ENCODE data around the gene HIF1AN.

The HIF1AN gene

DNA sequence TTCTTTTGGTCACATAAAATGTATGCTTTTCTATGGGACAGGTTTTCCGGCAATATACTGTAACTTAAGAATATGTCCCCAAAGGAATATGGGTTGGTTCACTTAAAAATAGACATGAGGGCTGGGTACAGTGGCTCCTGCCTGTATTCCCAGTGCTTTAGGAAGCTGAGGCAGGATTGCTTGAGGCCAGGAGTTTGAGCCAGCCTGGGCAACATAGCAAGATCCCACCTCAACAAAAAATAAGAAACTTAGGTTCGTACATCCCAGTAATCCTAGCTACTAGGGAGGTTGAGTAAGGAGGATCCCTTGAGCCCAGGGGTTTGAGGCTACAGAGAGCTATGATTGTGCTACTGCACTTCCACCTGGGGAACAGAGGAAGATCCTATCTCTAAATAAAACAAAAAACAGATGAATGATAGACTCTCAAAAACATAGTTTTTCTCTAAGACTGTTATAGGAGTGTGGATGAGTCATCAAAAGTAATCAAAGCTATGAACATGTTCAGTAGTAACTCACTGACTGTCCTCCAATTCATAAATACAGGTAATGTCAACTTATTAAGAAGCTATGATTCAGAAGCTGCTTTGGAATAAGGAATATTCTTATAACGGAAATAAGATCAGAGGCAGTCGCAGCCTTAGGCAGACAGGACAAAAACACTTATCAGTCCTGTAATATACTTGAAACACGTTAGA, 13.5 kb upstream of the HIF1AN start:
- no peak for DNase-seq

DNA sequence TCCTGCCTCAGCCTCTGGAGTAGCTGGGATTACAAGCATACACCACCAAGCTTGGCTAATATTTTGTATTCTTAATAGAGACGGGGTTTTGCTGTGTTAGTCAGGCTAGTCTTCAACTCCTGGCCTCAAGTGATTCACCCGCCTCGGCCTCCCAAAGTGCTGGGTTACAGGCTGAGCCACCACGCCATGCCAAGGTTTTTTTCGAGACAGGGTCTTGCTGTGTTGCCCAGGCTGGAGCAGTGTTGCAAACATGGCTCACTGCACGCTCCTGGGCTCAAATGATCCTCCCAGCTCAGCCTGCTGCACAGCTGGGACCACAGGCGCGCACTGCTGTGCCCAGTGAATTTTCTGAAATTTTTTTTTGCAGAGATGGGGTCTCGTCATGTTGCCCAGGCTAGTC, 12.8 kb upstream of the HIF1AN start:
- DNase-seq = no peak

DNA sequence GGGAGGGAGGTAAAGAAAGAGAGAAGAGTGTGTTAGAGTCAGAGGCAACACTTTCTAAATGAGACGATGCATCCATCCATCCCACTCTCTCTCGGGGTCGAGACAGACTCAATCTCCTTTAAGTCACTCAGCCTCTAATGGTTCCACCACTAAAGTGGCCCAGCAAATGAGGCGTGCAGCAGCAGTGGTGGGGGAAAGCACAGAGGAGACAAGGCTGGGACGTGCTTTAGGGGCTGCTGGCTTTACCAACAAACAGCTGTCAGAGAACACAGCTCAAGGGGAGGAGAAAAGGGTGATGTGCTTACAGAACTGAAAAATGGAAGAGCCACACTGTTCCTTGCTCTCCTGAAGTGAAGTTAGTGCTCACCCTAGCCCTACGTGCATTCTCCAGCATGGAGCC, 11.5 kb upstream of the HIF1AN start:
- no peak for DNase-seq

DNA sequence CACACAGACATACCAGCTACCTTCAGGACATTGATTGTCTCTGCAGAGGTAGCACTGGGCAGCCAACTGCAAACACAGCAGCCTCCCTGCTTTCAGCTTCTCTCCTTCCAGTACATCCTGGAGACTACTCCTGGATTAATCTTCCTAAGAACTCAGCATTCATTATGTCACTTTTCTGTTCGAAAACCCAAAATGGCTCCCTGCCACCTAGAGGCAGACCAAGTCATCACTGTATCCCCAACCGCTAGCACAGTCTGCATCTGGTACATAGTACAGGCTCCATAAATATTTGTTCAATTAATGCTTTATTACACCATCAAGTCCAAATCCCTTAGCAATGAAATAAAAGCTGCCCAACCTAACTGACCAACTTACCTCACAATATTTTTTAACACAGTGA, 11.1 kb upstream of the HIF1AN start:
- DNase-seq = no peak

DNA sequence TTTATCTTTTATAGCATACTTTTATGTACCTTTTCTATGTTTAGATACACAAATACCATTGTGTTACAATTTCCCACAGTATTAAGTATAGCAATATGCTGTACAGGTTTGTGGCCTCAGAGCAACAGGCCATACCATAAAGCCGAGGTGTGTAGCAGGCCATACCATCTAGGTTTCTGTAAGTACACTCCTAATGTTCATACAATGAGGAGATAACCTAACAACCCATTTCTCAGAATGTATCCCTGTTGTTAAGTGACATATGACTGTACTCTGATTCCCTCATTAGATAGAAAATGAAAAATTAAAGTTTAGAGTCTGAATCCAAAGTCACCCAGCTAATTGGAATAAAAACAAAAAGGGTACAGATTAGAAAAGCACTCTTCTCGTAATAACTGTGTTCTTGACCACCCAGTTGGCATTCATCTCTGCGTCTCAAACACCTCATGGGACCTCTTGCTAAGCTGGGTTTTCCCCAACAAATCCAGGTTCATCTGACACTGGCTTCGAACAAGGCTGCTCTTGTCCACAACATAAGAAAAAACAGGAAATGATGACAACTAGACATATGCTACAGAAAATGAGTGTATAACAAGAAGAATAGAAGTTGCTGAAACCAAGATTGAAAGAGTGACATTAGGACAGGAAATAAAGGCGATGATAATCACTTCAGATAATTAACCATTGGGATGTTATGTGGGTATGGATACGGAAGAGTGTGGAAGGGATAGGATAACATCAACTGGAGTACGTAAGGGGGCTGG, 7.4 kb upstream of the HIF1AN start:
- DNase-seq = no peak

DNA sequence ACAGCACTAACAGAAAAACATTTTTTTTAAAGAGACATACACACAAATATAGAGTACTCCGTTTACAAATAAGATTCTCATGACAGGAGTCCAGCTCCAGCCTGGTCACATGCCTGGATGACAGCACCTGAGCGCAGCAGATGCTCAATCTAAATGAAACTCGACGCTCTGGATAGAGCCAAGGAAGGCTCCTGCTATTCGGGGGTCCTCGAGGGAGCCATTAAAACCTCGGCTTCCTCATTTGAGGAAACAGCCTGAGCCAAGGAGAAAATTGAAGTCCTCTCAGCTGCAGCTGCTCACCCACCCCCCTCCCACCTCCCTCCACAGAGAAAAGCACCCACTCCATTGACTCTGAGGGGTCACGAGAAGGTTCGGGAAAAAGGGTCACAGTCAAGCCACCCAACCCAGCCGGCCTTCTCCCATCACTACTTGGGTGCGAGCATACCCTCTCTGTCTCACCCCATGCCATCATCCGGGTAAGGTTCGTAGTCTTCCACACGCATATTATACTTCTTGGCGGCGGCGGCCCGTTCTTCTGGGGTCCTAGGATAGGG, 6.7 kb upstream of the HIF1AN start:
- DNase-seq = no peak

DNA sequence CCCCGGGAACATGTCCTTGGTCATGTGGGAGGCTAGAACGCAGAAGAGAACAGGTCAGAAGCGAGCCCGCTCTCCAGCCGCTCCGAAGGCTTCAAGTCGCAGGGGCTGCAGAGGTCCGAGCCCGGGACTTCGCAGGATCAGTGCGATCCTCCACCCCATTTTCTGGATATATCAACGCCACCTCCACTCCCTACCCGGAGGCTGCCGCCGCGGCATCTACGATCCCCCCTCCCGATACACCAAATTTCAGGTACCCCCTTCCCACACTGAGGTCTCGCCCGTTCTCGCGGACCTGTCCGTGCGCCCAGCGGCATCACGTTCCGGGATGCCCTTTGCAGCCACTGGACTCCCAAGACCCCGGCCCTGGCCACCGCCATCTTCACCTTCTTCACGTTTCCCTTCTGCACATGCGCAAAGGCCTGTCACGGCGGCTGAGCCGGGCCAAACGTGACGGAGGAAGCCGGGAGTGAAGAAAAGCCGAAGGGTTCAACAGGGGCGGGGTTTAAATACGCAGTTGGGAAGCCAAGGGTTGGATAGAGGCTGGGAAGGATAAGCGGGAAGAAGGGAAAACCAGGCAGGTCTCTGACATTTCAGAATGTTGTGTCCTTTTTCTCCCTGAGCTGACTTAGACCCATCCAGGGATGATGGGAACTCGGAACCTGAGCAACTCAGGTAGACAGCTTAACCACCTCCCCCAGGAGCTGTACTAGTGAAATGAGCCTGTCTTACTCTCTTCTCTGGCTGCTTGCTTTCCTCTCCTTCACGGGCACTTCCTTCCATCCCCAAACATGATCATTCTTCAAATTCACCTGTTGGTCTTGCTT, 6.1 kb upstream of the HIF1AN start, which contains the start of gene NDUFB8:
TSS of gene NDUFB8 (minus strand) at position 397 of the 824 bp plus-strand sequence. CDS start at position 377, 20 bp downstream.
- peak; percentile 80 for DNase-seq

DNA sequence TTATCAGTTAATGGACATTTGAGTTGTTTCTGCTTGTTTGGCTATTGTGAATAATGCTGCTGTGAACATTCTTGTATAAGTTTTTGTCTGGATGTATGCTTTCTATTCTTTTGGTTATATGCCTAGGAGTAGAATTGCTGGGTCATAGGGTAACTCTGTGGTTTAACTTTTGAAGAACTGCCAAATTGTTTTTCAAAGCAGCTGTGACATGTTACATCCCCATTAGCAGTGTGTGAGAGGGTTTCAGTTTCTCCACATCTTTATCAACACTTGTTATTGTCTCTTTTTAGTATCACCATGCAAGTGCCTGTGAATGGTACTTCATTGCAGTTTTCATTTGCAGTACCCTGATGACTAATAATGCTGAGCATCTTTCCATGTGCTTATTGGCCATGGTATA, 4.0 kb upstream of the HIF1AN start:
- DNase-seq = no peak

DNA sequence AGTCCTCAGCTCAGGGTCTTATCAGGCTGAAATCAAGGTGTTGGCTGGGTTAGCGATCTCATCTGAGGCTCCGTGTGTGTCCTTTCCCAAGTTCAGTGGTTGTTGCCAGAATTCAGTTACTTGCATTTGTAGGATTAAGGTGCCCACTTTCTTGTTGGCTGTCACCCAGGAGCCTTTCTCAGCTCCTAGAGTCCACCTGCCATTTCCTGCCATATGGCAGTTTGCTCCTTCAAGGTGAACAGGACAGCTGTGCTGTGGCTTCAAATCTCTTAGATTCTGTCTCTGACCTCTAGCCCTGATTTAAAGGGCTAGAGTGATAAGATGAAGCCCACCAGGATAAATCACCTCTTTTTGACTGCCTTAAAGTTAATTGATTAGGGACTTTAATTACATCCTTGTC, 1.0 kb upstream of the HIF1AN start:
- DNase-seq = no peak

DNA sequence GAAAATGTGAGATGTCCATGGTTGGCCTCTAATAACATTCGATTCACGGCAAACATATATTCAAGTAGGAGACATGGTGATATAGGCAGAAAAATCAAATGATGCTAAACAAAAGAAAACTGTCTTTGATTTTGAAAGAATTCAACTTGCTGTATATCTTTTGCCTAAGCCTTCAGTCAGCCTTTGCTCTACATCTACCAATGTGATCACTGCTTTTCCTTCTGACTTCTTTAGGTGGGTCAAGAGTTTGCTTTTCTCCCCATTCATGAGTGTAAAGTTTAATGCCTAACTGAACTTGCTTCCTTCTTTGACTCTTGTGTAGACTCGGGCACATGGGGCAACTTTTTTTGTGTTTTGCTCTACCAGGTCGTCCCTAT, 417 bp upstream of the HIF1AN start:
- DNase-seq = no peak

DNA sequence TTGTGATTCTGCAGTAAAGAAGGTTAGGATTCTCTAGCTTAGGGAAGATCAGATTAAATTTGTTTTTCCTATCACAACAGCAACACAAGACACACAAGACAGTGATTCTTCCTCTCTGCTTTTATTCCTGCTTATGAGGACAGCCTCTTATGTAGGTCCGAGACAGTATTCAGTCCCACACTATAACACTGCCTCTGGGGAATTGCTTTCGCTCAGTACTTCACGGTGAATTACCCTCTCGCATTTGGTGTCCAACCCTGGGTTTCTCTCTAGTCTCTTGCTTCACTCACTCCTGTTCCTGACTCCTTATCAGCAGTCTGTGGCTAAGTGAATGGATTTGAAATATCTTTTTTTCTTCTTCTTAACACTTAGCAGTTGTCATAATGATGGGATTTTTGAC, 1.7 kb downstream of the HIF1AN start:
- DNase-seq = no peak

DNA sequence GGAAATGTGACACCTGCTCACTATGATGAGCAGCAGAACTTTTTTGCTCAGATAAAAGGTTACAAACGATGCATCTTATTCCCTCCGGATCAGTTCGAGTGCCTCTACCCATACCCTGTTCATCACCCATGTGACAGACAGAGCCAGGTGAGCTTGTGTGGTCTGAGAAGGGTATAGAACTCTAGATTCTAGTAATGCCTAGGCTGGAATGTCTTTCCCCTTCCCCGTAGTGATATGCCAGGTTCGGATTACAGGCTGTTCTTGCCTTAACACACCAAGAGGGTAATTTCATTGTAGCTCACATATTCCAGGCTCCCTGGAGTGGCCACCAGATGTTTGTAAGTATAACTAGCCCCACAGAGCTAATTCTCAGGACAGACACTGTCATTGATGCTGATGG, 9.2 kb downstream of the HIF1AN start:
- no peak for DNase-seq

DNA sequence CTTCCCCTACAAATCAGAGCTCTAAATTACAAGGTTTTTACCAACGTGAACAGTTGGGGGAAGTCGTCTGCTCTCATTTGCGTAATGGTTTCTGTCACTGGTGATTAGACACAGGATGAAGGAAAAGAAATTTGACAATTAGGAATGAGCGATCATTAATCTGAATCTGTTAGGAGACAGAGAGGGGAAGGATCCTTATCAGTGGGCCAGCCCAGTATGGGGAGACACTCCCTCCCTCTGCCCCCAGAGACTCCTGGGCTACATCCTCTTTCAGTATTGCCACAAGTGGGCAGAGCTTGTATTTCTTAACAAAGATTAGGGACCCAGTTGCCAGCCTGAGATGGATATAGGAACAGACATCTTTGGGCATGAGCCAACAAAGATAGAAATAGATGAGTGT, 15.5 kb downstream of the HIF1AN start:
- DNase-seq = no peak

DNA sequence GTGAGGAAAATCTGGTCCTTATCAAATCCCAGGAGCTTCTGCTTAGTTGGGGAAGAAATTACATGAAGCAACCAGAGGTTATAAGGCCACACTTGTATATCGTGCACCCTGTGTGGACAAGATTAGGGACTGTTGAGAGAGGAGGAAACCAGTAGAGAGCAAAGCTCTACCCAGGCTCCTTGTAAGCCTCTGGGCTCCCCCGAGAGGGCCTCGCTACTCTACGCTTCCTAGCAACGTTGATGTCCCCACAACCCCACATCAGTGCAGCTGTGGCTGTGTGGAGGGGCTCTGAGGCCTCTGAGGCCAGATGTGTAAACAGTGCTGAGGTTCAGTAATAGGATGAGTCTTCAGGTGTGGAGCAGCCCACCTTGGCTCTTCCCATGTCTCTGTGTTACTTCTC, 16.0 kb downstream of the HIF1AN start:
- DNase-seq = no peak

DNA sequence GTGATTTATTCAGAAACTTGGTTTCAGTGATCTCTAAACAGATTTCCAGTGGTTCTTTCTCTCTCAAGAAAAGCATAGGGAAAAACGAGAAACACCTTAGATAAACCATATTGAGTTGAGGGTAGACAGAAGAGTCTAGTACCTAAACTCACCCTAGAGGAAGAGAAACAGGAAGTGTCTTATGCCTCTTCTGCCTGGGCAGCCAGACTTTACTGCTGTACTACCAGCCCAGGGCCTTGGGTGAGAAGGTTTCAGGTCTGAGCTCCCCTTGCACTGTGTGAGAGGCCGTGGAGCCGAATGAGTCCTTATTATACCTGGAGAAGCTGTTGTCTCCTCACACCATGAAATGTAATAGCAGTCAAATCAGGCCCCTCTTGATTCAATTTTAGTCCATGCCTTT, 18.2 kb downstream of the HIF1AN start:
- DNase-seq = no peak

DNA sequence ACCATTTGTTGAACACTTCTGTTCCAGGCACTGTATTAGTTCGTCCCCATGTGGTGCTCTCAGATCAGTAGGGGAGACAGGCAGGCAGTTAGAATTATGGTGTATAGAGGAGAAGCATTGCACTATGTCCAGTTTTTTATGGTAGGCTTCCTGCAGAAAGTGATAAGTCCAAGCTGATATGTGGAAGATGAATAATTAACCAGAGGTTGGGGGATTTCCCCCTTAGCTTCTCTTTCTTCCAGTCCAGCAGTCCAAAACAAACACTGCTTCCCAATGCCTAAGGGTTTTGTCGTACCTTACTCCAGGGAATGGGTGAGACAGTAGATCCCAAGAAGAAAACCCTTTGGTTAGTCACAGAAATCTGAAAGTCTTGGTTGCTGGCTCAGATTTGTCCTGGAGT, 19.2 kb downstream of the HIF1AN start:
- DNase-seq = no peak

DNA sequence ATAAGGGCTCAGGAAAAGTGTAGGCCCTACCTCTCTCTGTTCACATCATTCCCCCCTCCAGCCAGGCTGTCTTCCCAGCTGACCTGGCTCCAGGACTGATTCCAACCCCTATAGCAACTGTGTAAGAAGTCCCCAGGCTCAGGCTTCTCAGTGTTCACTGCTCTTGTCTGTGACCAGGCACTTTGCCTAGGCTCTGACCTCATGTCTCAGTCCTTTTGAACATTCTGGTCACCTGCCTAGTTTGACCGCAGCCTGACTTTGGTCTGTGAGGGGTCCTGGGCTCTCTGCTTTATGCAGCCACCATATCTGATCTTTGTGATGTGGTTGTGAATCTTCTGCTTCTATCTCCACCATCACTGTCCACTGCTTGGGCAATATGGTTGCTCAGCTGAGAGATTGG, 24.5 kb downstream of the HIF1AN start:
- DNase-seq = no peak

DNA sequence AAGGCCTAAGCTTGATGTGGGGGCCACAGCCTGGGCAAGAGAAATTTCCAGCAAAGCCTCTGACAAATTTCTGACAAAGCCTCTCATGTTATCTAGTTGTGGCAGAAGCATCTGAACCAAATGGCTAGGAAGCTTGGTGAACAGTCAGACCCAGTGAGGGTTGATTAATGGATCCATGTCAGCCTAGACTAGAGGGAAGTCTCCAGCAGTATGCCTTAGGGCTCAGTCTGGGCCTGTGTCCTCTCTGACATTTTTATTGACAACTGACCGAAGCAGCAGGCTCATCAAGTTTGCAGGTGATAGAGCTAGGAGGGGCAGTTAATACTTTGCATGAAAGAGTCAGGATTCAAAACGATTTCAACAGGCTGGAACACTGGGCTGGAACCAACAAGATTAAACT, 25.3 kb downstream of the HIF1AN start:
- no peak for DNase-seq

DNA sequence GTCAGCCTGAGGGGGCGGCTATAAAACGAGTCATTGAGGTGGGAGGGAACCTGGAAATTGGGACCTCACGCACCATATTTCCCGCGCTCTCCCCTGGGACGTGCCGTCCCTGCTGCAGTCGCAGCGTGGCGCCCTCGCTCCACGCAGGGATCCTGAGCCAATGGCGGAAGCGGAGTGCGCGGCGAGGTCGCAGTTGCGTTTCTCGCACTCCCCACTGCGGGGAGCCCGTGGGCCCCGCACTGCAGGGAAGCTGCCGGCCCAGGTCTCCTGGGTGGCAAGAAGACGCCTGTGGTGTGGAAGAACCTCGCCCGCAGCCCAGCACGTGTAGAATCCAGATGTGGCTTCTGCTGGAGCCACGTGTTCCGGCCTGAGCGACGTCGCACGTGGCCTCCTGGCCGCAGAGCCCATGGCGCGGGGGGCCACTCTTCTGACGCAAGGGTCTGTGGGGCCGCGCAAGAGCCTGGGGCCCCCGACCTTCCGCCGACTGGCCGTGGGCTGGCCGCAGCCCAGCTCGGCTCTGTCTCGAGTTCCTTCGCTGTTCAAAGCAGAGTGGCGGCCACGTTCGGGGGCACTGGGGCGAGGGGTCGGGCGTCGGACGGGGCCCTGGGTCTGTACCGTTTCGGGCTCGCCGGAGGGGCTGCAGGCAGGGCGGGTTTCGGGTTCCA, 26.4 kb downstream of the HIF1AN start:
- DNase-seq = peak; percentile 67

DNA sequence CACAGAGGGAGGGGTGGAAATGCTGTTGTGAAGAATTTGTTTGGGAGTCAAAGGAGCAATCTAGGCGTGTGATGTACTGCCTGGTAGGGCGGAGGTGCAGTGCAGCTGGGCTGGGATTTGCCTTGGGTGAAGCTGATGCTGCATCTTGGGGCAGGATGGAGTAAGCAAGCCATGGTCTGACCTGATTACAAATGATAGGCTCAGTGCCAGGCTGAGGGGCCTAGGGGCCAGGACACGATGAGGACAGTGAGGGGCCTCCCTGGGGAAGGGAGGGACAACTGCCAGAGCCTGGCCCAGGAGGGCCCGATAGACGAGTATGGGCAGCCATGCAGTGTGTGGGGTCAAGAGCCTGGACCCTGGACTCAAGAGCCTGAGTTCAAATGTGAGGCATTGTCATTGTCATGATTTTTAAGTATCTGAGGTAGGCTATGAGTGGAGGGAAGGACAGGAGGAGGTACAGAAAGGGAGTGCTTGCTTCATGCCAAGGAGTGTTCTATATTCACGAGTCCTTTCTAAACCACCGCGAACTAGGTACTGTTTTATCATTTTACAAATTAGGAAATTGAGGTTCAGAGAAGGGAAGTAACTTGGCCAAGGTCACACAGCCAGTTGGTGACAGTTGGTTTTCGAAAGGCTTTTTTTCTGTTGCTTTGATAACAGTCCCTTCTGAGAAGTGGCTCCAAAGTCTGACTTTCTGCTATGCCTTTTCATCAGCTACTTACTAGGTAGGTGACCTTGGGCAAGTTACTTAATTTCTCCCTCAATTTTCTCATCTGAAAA, 29.7 kb downstream of the HIF1AN start:
- DNase-seq = no peak

DNA sequence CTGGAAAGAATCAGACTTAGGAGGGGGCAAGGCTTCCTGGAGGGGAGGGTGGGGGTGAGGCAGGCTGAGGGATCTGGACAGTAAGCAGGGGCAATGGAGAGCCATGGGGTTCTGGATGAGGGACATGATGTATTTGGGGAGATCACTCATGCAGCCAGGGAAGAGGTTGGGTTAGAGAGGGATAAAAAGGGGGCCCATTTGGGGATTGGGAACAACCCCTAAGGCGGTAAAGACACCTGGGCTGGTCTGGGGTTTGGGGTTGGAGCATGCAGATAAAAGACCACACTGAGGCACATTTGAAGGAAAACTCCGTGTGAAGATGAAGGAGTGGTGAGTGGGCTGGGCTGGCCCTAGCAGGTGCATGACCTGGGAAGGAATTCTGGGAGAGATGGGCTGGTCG, 30.8 kb downstream of the HIF1AN start:
- DNase-seq = no peak

DNA sequence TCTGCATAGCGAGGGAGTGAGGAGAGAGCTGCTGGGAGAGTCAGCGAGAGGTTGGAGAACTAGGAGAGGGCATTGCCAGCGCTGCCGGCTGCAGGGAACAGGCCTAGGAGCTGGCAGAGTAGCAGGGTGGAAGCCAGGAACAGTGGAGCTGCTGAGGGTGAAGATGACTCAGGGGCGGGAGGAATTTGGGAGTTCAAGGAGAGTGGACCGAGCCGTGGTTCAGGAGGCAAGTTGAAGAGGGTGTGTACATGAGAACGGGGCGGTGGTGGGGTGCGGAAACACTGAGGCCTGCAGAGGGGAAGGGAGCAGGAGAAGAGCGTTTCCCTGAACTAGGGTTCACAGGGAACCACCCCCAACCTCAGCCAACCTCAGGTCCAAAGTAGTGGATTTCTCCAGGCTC, 31.5 kb downstream of the HIF1AN start:
- DNase-seq = no peak
